A673 (cell line): ENCODE results near the gene DLG2. TPM values are rescaled to one million over a fixed set of nuclear protein-coding genes. Genes with fewer than 3 reads are reported as not detected.

Experiments
- BruUV-seq: library from RNA; stranded (reverse); fragments of 400-500 nt; replicated peaks from 2 replicates; lab custom pipeline; 2021; lab: Mats Ljungman, UMichigan
- CTCF ChIA-PET: fragments of 300-600 bp; sonication (Branson Sonifier 250); formaldehyde crosslinking; loops from one replicate; lab custom pipeline; 2022; ENCODE audit warnings: antibody characterized with exemption; lab: Charles Lee
- POLR2A ChIA-PET: fragments of 300-600 bp; sonication (Branson Sonifier 250); formaldehyde crosslinking; loops from one replicate; lab custom pipeline; 2022; ENCODE audit warnings: antibody characterized with exemption; ENCODE audit not compliant: low non-redundant PET; lab: Charles Lee
- DNase-seq: peaks from one replicate; pipeline ENCODE4 v3.0.0-alpha.2; 2015; ENCODE audit warnings: low spot score
- H3K27ac ChIP-seq: fragments of 200-600 bp; sonication (generic); 2 replicates; pipeline ENCODE4 v1.5.1; 2016; ENCODE audit warnings: mixed run types, low read depth, mild to moderate bottlenecking, mixed read lengths, antibody characterized with exemption, low read length; ENCODE audit not compliant: poor library complexity, severe bottlenecking
- H3K27me3 ChIP-seq: fragments of 200-600 bp; sonication (generic); replicated peaks from 2 replicates; pipeline ENCODE4 v1.6.1; 2017; ENCODE audit warnings: mixed run types, low read depth, mild to moderate bottlenecking, mixed read lengths, antibody characterized with exemption, low read length; ENCODE audit not compliant: insufficient read depth, poor library complexity
- H3K36me3 ChIP-seq: fragments of 200-600 bp; sonication (generic); 2 replicates; pipeline ENCODE4 v1.6.1; 2016; ENCODE audit warnings: mixed run types, mild to moderate bottlenecking, mixed read lengths, antibody characterized with exemption, low read length; ENCODE audit not compliant: insufficient read depth, poor library complexity, severe bottlenecking
- H3K4me1 ChIP-seq: fragments of 200-600 bp; sonication (generic); 2 replicates; pipeline ENCODE4 v1.6.1; 2017; ENCODE audit warnings: mixed run types, mild to moderate bottlenecking, mixed read lengths, antibody characterized with exemption, low read length; ENCODE audit not compliant: insufficient read depth, poor library complexity, severe bottlenecking
- H3K4me3 ChIP-seq: fragments of 200-600 bp; sonication (generic); 2 replicates; pipeline ENCODE4 v1.5.1; 2016; ENCODE audit warnings: low read depth, mixed run types, mild to moderate bottlenecking, mixed read lengths, low read length; ENCODE audit not compliant: poor library complexity, severe bottlenecking
- H3K9me3 ChIP-seq: fragments of 200-600 bp; sonication (generic); 2 replicates; pipeline ENCODE4 v1.6.1; 2016; ENCODE audit warnings: mixed run types, low read depth, mild to moderate bottlenecking, mixed read lengths, antibody characterized with exemption, low read length; ENCODE audit not compliant: poor library complexity, severe bottlenecking
- EZH2 ChIP-seq: fragments of 200-600 bp; sonication (generic); IDR thresholded peaks from 2 replicates; pipeline ENCODE4 v1.6.1; 2017; ENCODE audit warnings: borderline replicate concordance, low read depth, mild to moderate bottlenecking, mixed read lengths, antibody characterized with exemption, low read length; ENCODE audit not compliant: poor library complexity, severe bottlenecking
- intact Hi-C: fragments of 100-400 bp; cut with micrococcal nuclease; formaldehyde crosslinking; loops from one replicate; pipeline ENCODE4 v1.10.0; 2022; ENCODE audit not compliant: unreplicated experiment
- total RNA-seq: library from RNA; stranded (reverse); gene quantifications from 2 replicates; pipeline ENCODE4 v1.2.3, GENCODE V29; 2021
- TF ChIP-seq, protein P1 (sequence below): fragments of 300-800, 200-600 bp; sonication (generic); conservative IDR thresholded peaks from 2 replicates; pipeline ENCODE4 v1.5.1; 2017; ENCODE audit warnings: low read depth, mild to moderate bottlenecking, antibody characterized with exemption, low read length, moderate library complexity, mixed read lengths

DLG2 gene
- total RNA-seq, 1 experiment from 2014 or later: 277 TPM

- no peak overlapping the region for H3K4me3 ChIP-seq
- TF ChIP-seq, protein P1, sequence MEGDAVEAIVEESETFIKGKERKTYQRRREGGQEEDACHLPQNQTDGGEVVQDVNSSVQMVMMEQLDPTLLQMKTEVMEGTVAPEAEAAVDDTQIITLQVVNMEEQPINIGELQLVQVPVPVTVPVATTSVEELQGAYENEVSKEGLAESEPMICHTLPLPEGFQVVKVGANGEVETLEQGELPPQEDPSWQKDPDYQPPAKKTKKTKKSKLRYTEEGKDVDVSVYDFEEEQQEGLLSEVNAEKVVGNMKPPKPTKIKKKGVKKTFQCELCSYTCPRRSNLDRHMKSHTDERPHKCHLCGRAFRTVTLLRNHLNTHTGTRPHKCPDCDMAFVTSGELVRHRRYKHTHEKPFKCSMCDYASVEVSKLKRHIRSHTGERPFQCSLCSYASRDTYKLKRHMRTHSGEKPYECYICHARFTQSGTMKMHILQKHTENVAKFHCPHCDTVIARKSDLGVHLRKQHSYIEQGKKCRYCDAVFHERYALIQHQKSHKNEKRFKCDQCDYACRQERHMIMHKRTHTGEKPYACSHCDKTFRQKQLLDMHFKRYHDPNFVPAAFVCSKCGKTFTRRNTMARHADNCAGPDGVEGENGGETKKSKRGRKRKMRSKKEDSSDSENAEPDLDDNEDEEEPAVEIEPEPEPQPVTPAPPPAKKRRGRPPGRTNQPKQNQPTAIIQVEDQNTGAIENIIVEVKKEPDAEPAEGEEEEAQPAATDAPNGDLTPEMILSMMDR: no peak
- TF ChIP-seq EZH2: no peak
- ChIA-PET POLR2A (no interaction called here), CTCF (no interaction called here)
- H3K27me3 ChIP-seq: peaks cover 5% of the 10 kb centered on the region
- intact Hi-C loops: no loop called here
- no peaks in the 10 kb centered on the region for H3K4me1 ChIP-seq
- H3K36me3 ChIP-seq: no peaks in the 10 kb centered on the region
- no peak for DNase-seq
- H3K9me3 ChIP-seq: no peaks in the 10 kb centered on the region
- no peak overlapping the region for H3K27ac ChIP-seq
- BruUV-seq: no TSS peak
These were observed 232.9 kb downstream of the DLG2 start for GRCh38 chr11:85394283-85394682.

- Histone ChIP-seq H3K27me3 (peaks cover 5% of the 10 kb centered on the region), H3K27ac (no peak overlapping the region), H3K36me3 (no peaks in the 10 kb centered on the region), H3K4me3 (no peak overlapping the region), H3K9me3 (no peaks in the 10 kb centered on the region), H3K4me1 (no peaks in the 10 kb centered on the region)
- DNase-seq: no peak
- intact Hi-C loops: no loop called here
- TF ChIP-seq, protein P1: no peak
- TF ChIP-seq EZH2: no peak
- POLR2A ChIA-PET: no interaction called here
- BruUV-seq: no TSS peak
- CTCF ChIA-PET: no interaction called here
These were observed 236.0 kb downstream of the DLG2 start for GRCh38 chr11:85391141-85391540.

DNA sequence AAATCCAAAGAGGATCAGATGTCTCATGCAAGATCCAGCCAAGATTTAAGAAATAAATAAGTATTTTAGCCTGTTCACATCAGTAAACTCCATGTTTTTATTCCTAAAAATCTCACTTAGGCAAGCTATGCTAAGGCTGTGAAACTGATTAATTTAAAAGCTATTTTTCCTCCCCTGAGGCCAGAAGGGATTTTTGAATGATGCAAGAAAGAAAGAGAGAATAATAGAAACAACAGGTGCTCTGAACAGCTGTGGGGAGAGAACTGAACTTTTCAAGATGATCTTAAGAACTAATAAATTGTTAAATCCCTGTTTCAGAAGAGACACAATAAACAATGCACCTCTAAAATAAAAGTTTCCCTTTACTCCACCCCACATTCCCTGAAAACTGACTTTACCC, 241.6 kb downstream of the DLG2 start:
- CTCF ChIA-PET: no interaction called here
- TF ChIP-seq, protein P1: no peak
- TF ChIP-seq EZH2: no peak
- Histone ChIP-seq H3K4me3 (no peak overlapping the region), H3K27me3 (peaks cover 3% of the 10 kb centered on the region), H3K36me3 (no peaks in the 10 kb centered on the region), H3K9me3 (no peaks in the 10 kb centered on the region), H3K4me1 (no peaks in the 10 kb centered on the region), H3K27ac (no peak overlapping the region)
- POLR2A ChIA-PET: no interaction called here
- BruUV-seq: no TSS peak
- intact Hi-C loops: no loop called here
- no peak for DNase-seq
